ENCODE data around the gene PRKCH.
A peak's percentile ranks its signal among the peaks of the same experiment; 100 is the strongest.
"Not testable (repeated sequence)": the region's sequence is repeated elsewhere in the genome, so short reads cannot be mapped to it uniquely, and the experiment has no call there.

Gene PRKCH

GRCh38 chr14:61300209-61300608, 21.2 kb upstream of the PRKCH start:
- no peak overlapping the region for H3K4me2 ChIP-seq (ENCODE audit: insufficient read depth, low read length)
- no peak overlapping the region for H3K9ac ChIP-seq (ENCODE audit: low read depth, low read length)
- no peaks in the 10 kb centered on the region for H3K79me2 ChIP-seq (ENCODE audit: insufficient read depth, low read length)
- ATAC-seq (ENCODE audit: insufficient read depth, low read depth) (peak; percentile 20; the same call in 1 of the 3 replicates), DNase-seq (no peak)
- H3K36me3 ChIP-seq (ENCODE audit: insufficient read depth, low read length): no peaks in the 10 kb centered on the region
- no peaks in the 10 kb centered on the region for H3K27me3 ChIP-seq (ENCODE audit: insufficient read depth, low read length, poor library complexity)
- H3K27ac ChIP-seq (ENCODE audit: low read length): no peak overlapping the region
- no peaks in the 10 kb centered on the region for H4K20me1 ChIP-seq (ENCODE audit: insufficient read depth, low read length)
- no peak overlapping the region for H2AFZ ChIP-seq (ENCODE audit: low read depth, low read length)
- H3K4me1 ChIP-seq (ENCODE audit: insufficient read depth, low read length): peaks cover 41% of the 10 kb centered on the region
- H3K9me3 ChIP-seq (ENCODE audit: insufficient read depth, low read length, severe bottlenecking): no peaks in the 10 kb centered on the region
- no peak overlapping the region for H3K4me3 ChIP-seq (ENCODE audit: low read depth in 1 of 2, low read length in 2 of 2)
- TF ChIP-seq EZH2 (IDR thresholded peaks at IDR 0.05; ENCODE audit: borderline replicate concordance, low read depth, low read length, severe bottlenecking) (no peak), CTCF (IDR thresholded peaks at IDR 0.05; ENCODE audit: borderline replicate concordance, extremely low read depth, low read length, poor library complexity, severe bottlenecking) (no peak)

GRCh38 chr14:61300754-61301153, 20.6 kb upstream of the PRKCH start:
- Histone ChIP-seq H3K4me2 (ENCODE audit: insufficient read depth, low read length) (no peak overlapping the region), H3K9ac (ENCODE audit: low read depth, low read length) (no peak overlapping the region), H3K4me1 (ENCODE audit: insufficient read depth, low read length) (peaks cover 40% of the 10 kb centered on the region), H2AFZ (ENCODE audit: low read depth, low read length) (no peak overlapping the region), H3K27me3 (ENCODE audit: insufficient read depth, low read length, poor library complexity) (no peaks in the 10 kb centered on the region), H3K79me2 (ENCODE audit: insufficient read depth, low read length) (no peaks in the 10 kb centered on the region), H3K27ac (ENCODE audit: low read length) (no peak overlapping the region), H3K36me3 (ENCODE audit: insufficient read depth, low read length) (no peaks in the 10 kb centered on the region), H3K9me3 (ENCODE audit: insufficient read depth, low read length, severe bottlenecking) (no peaks in the 10 kb centered on the region), H3K4me3 (ENCODE audit: low read depth in 1 of 2, low read length in 2 of 2) (no peak overlapping the region), H4K20me1 (ENCODE audit: insufficient read depth, low read length) (no peaks in the 10 kb centered on the region)
- no peak for DNase-seq
- no peak for ATAC-seq (ENCODE audit: insufficient read depth, low read depth)
- no peak for TF ChIP-seq CTCF (IDR thresholded peaks at IDR 0.05; ENCODE audit: borderline replicate concordance, extremely low read depth, low read length, poor library complexity, severe bottlenecking)
- TF ChIP-seq EZH2 (IDR thresholded peaks at IDR 0.05; ENCODE audit: borderline replicate concordance, low read depth, low read length, severe bottlenecking): no peak

GRCh38 chr14:61304688-61305087, 16.7 kb upstream of the PRKCH start:
- no peaks in the 10 kb centered on the region for H3K79me2 ChIP-seq (ENCODE audit: insufficient read depth, low read length)
- TF ChIP-seq CTCF (IDR thresholded peaks at IDR 0.05; ENCODE audit: borderline replicate concordance, extremely low read depth, low read length, poor library complexity, severe bottlenecking): no peak
- no peak overlapping the region for H3K4me2 ChIP-seq (ENCODE audit: insufficient read depth, low read length)
- H3K4me1 ChIP-seq (ENCODE audit: insufficient read depth, low read length): peaks cover 24% of the 10 kb centered on the region
- H3K9me3 ChIP-seq (ENCODE audit: insufficient read depth, low read length, severe bottlenecking): peaks cover 3% of the 10 kb centered on the region
- no peaks in the 10 kb centered on the region for H3K27me3 ChIP-seq (ENCODE audit: insufficient read depth, low read length, poor library complexity)
- no peaks in the 10 kb centered on the region for H4K20me1 ChIP-seq (ENCODE audit: insufficient read depth, low read length)
- H2AFZ ChIP-seq (ENCODE audit: low read depth, low read length): no peak overlapping the region
- no peaks in the 10 kb centered on the region for H3K36me3 ChIP-seq (ENCODE audit: insufficient read depth, low read length)
- DNase-seq: no peak
- H3K4me3 ChIP-seq (ENCODE audit: low read depth in 1 of 2, low read length in 2 of 2): no peak overlapping the region
- H3K27ac ChIP-seq (ENCODE audit: low read length): no peak overlapping the region
- no peak for ATAC-seq (ENCODE audit: insufficient read depth, low read depth)
- H3K9ac ChIP-seq (ENCODE audit: low read depth, low read length): no peak overlapping the region

- Histone ChIP-seq H3K9me3 (ENCODE audit: insufficient read depth, low read length, severe bottlenecking) (peaks cover 31% of the 10 kb centered on the region), H3K36me3 (ENCODE audit: insufficient read depth, low read length) (peaks cover 7% of the 10 kb centered on the region; the same call in 1 of the 2 replicates), H3K27ac (ENCODE audit: low read length) (peak overlapping the region; percentile 66), H4K20me1 (ENCODE audit: insufficient read depth, low read length) (no peaks in the 10 kb centered on the region), H3K79me2 (ENCODE audit: insufficient read depth, low read length) (no peaks in the 10 kb centered on the region), H2AFZ (ENCODE audit: low read depth, low read length) (no peak overlapping the region), H3K4me2 (ENCODE audit: insufficient read depth, low read length) (peak overlapping the region; percentile 1; the same call in 1 of the 2 replicates), H3K9ac (ENCODE audit: low read depth, low read length) (no peak overlapping the region), H3K27me3 (ENCODE audit: insufficient read depth, low read length, poor library complexity) (no peaks in the 10 kb centered on the region), H3K4me3 (ENCODE audit: low read depth in 1 of 2, low read length in 2 of 2) (no peak overlapping the region), H3K4me1 (ENCODE audit: insufficient read depth, low read length) (peaks cover 19% of the 10 kb centered on the region)
- DNase-seq (no peak), ATAC-seq (ENCODE audit: insufficient read depth, low read depth) (peak; percentile 63)
- no peak for TF ChIP-seq EZH2 (IDR thresholded peaks at IDR 0.05; ENCODE audit: borderline replicate concordance, low read depth, low read length, severe bottlenecking)
- TF ChIP-seq CTCF (IDR thresholded peaks at IDR 0.05; ENCODE audit: borderline replicate concordance, extremely low read depth, low read length, poor library complexity, severe bottlenecking): no peak
These were observed 13.2 kb upstream of the PRKCH start for GRCh38 chr14:61308198-61308597.

GRCh38 chr14:61308701-61309100, 12.7 kb upstream of the PRKCH start:
- Histone ChIP-seq H3K4me1 (ENCODE audit: insufficient read depth, low read length) (peaks cover 19% of the 10 kb centered on the region), H3K27ac (ENCODE audit: low read length) (peak overlapping the region; percentile 66), H3K9me3 (ENCODE audit: insufficient read depth, low read length, severe bottlenecking) (peaks cover 34% of the 10 kb centered on the region), H3K4me2 (ENCODE audit: insufficient read depth, low read length) (peak overlapping the region; percentile 1; the same call in 1 of the 2 replicates)
- ATAC-seq (ENCODE audit: insufficient read depth, low read depth): peak; percentile 31; the same call in 1 of the 3 replicates
- H2AFZ ChIP-seq (ENCODE audit: low read depth, low read length); H3K36me3 ChIP-seq (ENCODE audit: insufficient read depth, low read length); H3K9ac ChIP-seq (ENCODE audit: low read depth, low read length); H3K79me2 ChIP-seq (ENCODE audit: insufficient read depth, low read length); H3K27me3 ChIP-seq (ENCODE audit: insufficient read depth, low read length, poor library complexity); H3K4me3 ChIP-seq (ENCODE audit: low read depth in 1 of 2, low read length in 2 of 2); H4K20me1 ChIP-seq (ENCODE audit: insufficient read depth, low read length); DNase-seq: not testable (repeated sequence)
